ENCODE measurements around the gene BAHCC1. TPM values are rescaled to one million over a fixed set of nuclear protein-coding genes. Genes with fewer than 3 reads are reported as not detected.

Gene BAHCC1
- total and polyA plus RNA-seq, 2 of the 8 experiments (the other 6 are each of a cell fraction or from before 2014, with no cell fraction given) = 0.26 to 0.58 TPM

DNA sequence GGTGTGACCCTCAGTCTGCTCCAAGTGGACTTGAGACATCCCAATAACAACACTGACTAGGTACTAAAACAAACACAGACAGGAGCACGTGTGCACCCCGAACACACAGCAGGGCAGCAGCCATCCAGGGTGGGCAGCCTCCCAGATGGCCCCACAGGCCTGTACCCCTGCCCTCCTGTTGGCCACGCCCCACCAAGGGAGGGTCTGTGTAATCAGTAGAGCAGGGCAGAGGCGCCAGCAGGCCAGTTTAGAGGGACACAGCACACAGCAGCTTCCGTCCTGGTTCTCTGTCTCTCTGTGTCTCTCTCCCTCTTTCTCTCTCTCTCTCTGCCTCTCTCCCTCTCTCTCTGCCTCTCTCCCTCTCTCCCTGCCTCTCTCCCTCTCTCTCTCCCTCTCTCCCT lies 95.9 kb downstream of the BAHCC1 start (continued):
- TF ChIP-seq, protein P1, sequence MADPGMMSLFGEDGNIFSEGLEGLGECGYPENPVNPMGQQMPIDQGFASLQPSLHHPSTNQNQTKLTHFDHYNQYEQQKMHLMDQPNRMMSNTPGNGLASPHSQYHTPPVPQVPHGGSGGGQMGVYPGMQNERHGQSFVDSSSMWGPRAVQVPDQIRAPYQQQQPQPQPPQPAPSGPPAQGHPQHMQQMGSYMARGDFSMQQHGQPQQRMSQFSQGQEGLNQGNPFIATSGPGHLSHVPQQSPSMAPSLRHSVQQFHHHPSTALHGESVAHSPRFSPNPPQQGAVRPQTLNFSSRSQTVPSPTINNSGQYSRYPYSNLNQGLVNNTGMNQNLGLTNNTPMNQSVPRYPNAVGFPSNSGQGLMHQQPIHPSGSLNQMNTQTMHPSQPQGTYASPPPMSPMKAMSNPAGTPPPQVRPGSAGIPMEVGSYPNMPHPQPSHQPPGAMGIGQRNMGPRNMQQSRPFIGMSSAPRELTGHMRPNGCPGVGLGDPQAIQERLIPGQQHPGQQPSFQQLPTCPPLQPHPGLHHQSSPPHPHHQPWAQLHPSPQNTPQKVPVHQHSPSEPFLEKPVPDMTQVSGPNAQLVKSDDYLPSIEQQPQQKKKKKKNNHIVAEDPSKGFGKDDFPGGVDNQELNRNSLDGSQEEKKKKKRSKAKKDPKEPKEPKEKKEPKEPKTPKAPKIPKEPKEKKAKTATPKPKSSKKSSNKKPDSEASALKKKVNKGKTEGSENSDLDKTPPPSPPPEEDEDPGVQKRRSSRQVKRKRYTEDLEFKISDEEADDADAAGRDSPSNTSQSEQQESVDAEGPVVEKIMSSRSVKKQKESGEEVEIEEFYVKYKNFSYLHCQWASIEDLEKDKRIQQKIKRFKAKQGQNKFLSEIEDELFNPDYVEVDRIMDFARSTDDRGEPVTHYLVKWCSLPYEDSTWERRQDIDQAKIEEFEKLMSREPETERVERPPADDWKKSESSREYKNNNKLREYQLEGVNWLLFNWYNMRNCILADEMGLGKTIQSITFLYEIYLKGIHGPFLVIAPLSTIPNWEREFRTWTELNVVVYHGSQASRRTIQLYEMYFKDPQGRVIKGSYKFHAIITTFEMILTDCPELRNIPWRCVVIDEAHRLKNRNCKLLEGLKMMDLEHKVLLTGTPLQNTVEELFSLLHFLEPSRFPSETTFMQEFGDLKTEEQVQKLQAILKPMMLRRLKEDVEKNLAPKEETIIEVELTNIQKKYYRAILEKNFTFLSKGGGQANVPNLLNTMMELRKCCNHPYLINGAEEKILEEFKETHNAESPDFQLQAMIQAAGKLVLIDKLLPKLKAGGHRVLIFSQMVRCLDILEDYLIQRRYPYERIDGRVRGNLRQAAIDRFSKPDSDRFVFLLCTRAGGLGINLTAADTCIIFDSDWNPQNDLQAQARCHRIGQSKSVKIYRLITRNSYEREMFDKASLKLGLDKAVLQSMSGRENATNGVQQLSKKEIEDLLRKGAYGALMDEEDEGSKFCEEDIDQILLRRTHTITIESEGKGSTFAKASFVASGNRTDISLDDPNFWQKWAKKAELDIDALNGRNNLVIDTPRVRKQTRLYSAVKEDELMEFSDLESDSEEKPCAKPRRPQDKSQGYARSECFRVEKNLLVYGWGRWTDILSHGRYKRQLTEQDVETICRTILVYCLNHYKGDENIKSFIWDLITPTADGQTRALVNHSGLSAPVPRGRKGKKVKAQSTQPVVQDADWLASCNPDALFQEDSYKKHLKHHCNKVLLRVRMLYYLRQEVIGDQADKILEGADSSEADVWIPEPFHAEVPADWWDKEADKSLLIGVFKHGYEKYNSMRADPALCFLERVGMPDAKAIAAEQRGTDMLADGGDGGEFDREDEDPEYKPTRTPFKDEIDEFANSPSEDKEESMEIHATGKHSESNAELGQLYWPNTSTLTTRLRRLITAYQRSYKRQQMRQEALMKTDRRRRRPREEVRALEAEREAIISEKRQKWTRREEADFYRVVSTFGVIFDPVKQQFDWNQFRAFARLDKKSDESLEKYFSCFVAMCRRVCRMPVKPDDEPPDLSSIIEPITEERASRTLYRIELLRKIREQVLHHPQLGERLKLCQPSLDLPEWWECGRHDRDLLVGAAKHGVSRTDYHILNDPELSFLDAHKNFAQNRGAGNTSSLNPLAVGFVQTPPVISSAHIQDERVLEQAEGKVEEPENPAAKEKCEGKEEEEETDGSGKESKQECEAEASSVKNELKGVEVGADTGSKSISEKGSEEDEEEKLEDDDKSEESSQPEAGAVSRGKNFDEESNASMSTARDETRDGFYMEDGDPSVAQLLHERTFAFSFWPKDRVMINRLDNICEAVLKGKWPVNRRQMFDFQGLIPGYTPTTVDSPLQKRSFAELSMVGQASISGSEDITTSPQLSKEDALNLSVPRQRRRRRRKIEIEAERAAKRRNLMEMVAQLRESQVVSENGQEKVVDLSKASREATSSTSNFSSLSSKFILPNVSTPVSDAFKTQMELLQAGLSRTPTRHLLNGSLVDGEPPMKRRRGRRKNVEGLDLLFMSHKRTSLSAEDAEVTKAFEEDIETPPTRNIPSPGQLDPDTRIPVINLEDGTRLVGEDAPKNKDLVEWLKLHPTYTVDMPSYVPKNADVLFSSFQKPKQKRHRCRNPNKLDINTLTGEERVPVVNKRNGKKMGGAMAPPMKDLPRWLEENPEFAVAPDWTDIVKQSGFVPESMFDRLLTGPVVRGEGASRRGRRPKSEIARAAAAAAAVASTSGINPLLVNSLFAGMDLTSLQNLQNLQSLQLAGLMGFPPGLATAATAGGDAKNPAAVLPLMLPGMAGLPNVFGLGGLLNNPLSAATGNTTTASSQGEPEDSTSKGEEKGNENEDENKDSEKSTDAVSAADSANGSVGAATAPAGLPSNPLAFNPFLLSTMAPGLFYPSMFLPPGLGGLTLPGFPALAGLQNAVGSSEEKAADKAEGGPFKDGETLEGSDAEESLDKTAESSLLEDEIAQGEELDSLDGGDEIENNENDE (IDR thresholded peaks at IDR 0.05; ENCODE audit: insufficient replicate concordance, low read length) = no peak
- no peak for TF ChIP-seq EZH2 (IDR thresholded peaks at IDR 0.05; ENCODE audit: low read depth, low read length, severe bottlenecking)
- no peak for TF ChIP-seq BRCA1 (IDR thresholded peaks at IDR 0.05; ENCODE audit: low read depth, low read length)

Data from H1 (cell line).